ENCODE results near the gene SEC63. TPM values are rescaled to one million over a fixed set of nuclear protein-coding genes. Genes with fewer than 3 reads are reported as not detected.

The SEC63 gene
- 18.4 and 24.0 TPM in 2 replicates for total RNA-seq

GRCh38 chr6:107957909-107958688 lies at the start of gene SEC63:
Gene SEC63, minus strand, starts transcription at chr6:107958208. Its CDS starts 199 bp downstream, at chr6:107958009.

Other genes with a start within 250 kb of the SEC63 start
- not detected in 2 replicates for gene SCML4, start 133.9 kb downstream of the SEC63 start, total RNA-seq
- 13.9 and 23.3 TPM in 2 replicates for gene OSTM1, start 116.5 kb upstream of the SEC63 start, total RNA-seq
- gene NR2E1, start 207.8 kb upstream of the SEC63 start, total RNA-seq, result not detected in 2 replicates